Fibroblast of pulmonary artery (primary cell): ENCODE data around the gene PDE11A.

Experiments
- DNase-seq: peaks from one replicate; pipeline ENCODE4 v3.0.0-alpha.2; 2010; ENCODE audit warnings: low read depth
- H3K4me3 ChIP-seq: replicated peaks from 2 replicates; pipeline ENCODE4 v1.5.1; 2011; ENCODE audit warnings: low read depth, mild to moderate bottlenecking, control low read depth, low read length, moderate library complexity
- CTCF ChIP-seq: IDR thresholded peaks from 2 replicates; pipeline ENCODE4 v1.5.1; 2011; ENCODE audit warnings: mild to moderate bottlenecking, control low read depth, low read length, inconsistent platforms; ENCODE audit errors: missing control alignments

The PDE11A gene

GRCh38 chr2:177603181-177603580, 469.4 kb downstream of the PDE11A start:
- no peak for TF ChIP-seq CTCF
- DNase-seq, result no peak
- H3K4me3 ChIP-seq, result no peak overlapping the region

- no peak for TF ChIP-seq CTCF
- DNase-seq, result no peak
- no peak overlapping the region for H3K4me3 ChIP-seq
Measured at GRCh38 chr2:177602611-177603164, 469.9 kb downstream of the PDE11A start.

- no peak for TF ChIP-seq CTCF
- no peak for DNase-seq
- H3K4me3 ChIP-seq, result no peak overlapping the region
Measured at GRCh38 chr2:177600917-177601316, 471.7 kb downstream of the PDE11A start.

- no peak for TF ChIP-seq CTCF
- no peak overlapping the region for H3K4me3 ChIP-seq
- no peak for DNase-seq
Measured at GRCh38 chr2:177599956-177600355, 472.6 kb downstream of the PDE11A start.

- no peak for TF ChIP-seq CTCF
- H3K4me3 ChIP-seq, result no peak overlapping the region
Measured at GRCh38 chr2:177599139-177599688, 473.4 kb downstream of the PDE11A start.

GRCh38 chr2:177598326-177599138, 474.0 kb downstream of the PDE11A start:
- no peak overlapping the region for H3K4me3 ChIP-seq
- DNase-seq, result peak; percentile 52
- no peak for TF ChIP-seq CTCF

More at GRCh38 chr2:177599139-177599688, 473.4 kb downstream of the PDE11A start:
- DNase-seq, result no peak

- no peak overlapping the region for H3K4me3 ChIP-seq
- no peak for DNase-seq
- no peak for TF ChIP-seq CTCF
Measured at GRCh38 chr2:177597759-177598158, 474.8 kb downstream of the PDE11A start.
